HepG2 (cell line): ENCODE data around the gene GTF2H3. TPM values are rescaled to one million over a fixed set of nuclear protein-coding genes. Genes with fewer than 3 reads are reported as not detected.

Experiments
- ATAC-seq: fragments of 200-7000 bp; cut with Tn5 transposase; 3 replicates; pipeline ENCODE4 v1.9.1; 2020; ENCODE audit warnings: mild to moderate bottlenecking, moderate library complexity
- BruUV-seq: library from RNA; stranded (reverse); fragments of 400-500 nt; replicated peaks from 2 replicates; lab custom pipeline; 2021; lab: Mats Ljungman, UMichigan
- CTCF ChIA-PET: fragments of 300-600 bp; formaldehyde crosslinking; extraction: SDS; loops from one replicate; lab custom pipeline; 2021; ENCODE audit warnings: low total read pairs, inconsistent platforms, low intra/inter-chr PET ratio; lab: Yijun Ruan, JAX
- POLR2A ChIA-PET: fragments of 350-600 bp; sonication (Branson Sonifier 250); formaldehyde crosslinking; loops from one replicate; lab custom pipeline; 2020; ENCODE audit warnings: antibody characterized with exemption, inconsistent platforms; lab: Yijun Ruan, JAX
- DNase-seq: peaks from one replicate; pipeline ENCODE4 v3.0.0-alpha.2; 2015; ENCODE audit warnings: low spot score
- FAIRE-seq: peaks from 3 replicates; lab custom pipeline; 2011; peaks lifted over from hg19 to GRCh38; lab: Jason Lieb, UNC
- H2AFZ ChIP-seq: one replicate; pipeline ENCODE4 v1.6.1; 2011; ENCODE audit warnings: low read length, inconsistent platforms
- H3K27ac ChIP-seq: fragments of 300-600 bp; 3 replicates; pipeline ENCODE4 v1.8.0; 2011; ENCODE audit warnings: mixed run types, mild to moderate bottlenecking, mixed read lengths, low read length, inconsistent platforms; ENCODE audit not compliant: insufficient read depth; ENCODE audit errors: extremely low read length
- H3K27me3 ChIP-seq, 2 experiments: fragments of 200-600 bp in 1 of 2; 2 replicates in 1 of 2; 3 replicates in 1 of 2; pipeline versions ENCODE4 v1.6.0 to v1.8.0; 2011; ENCODE audit warnings: low read length in 2 of 2, mild to moderate bottlenecking in 2 of 2, moderate library complexity in 2 of 2, inconsistent platforms in 1 of 2; ENCODE audit not compliant: insufficient read depth in 2 of 2, control insufficient read depth in 1 of 2
- H3K36me3 ChIP-seq, 2 experiments: fragments of 200-600 bp in 1 of 2; replicated peaks in 1 of 2; 2 replicates in 1 of 2; 3 replicates in 1 of 2; pipeline versions ENCODE4 v1.5.1 to v1.8.0; 2011; ENCODE audit warnings: low read length in 2 of 2, inconsistent platforms in 1 of 2; ENCODE audit not compliant: insufficient read depth in 2 of 2, control insufficient read depth in 1 of 2
- H3K4me1 ChIP-seq: 2 replicates; pipeline ENCODE4 v1.5.1; 2012; ENCODE audit warnings: low read length, inconsistent platforms; ENCODE audit not compliant: insufficient read depth
- H3K4me2 ChIP-seq: 2 replicates; pipeline ENCODE4 v1.6.0; 2011; ENCODE audit warnings: low read depth, low read length, inconsistent platforms
- H3K4me3 ChIP-seq, 3 experiments: fragments of 200-600 bp in 1 of 3; sonication (generic), shearing (Covaris generic) in 1 of 3; replicated peaks in 1 of 3; 2 replicates each; pipeline ENCODE4 v1.5.1; 2011 to 2016; ENCODE audit warnings: low read length in 3 of 3, inconsistent platforms in 2 of 3, low read depth in 2 of 3, mild to moderate bottlenecking in 2 of 3, control low read depth in 1 of 3, mixed read lengths in 1 of 3; ENCODE audit not compliant: insufficient read depth in 1 of 3
- H3K79me2 ChIP-seq: one replicate; pipeline ENCODE4 v1.6.1; 2011; ENCODE audit warnings: low read length, inconsistent platforms; ENCODE audit not compliant: insufficient read depth
- H3K9ac ChIP-seq: 2 replicates; pipeline ENCODE4 v1.6.0; 2011; ENCODE audit warnings: mild to moderate bottlenecking, low read depth, low read length, inconsistent platforms; ENCODE audit not compliant: insufficient read depth
- H3K9me3 ChIP-seq: 2 replicates; pipeline ENCODE4 v1.5.1; 2012; ENCODE audit warnings: mild to moderate bottlenecking, low read length
- H4K20me1 ChIP-seq: 2 replicates; pipeline ENCODE4 v1.6.0; 2011; ENCODE audit warnings: inconsistent platforms, mild to moderate bottlenecking, low read length, moderate library complexity; ENCODE audit not compliant: insufficient read depth
- ELF1 ChIP-seq: sonication (generic); formaldehyde crosslinking; IDR thresholded peaks from 2 replicates; pipeline ENCODE4 v1.4.0; 2020; ENCODE audit warnings: missing genetic modification reagents
- FOXJ3 ChIP-seq: sonication (generic); formaldehyde crosslinking; IDR thresholded peaks from 2 replicates; pipeline ENCODE4 v1.4.0; 2020; ENCODE audit warnings: missing genetic modification reagents, mild to moderate bottlenecking, borderline replicate concordance
- NFATC3 ChIP-seq: sonication (generic); formaldehyde crosslinking; IDR thresholded peaks from 2 replicates; pipeline ENCODE4 v1.5.1; 2020; ENCODE audit warnings: mild to moderate bottlenecking, missing genetic modification reagents
- POLR2G ChIP-seq: fragments of 200-400 bp; formaldehyde crosslinking; IDR thresholded peaks from 2 replicates; pipeline ENCODE4 v1.6.1; 2018; ENCODE audit warnings: mild to moderate bottlenecking, low read depth, low read length, moderate library complexity
- RFXAP ChIP-seq: sonication (generic); formaldehyde crosslinking; IDR thresholded peaks from 2 replicates; pipeline ENCODE4 v1.4.0; 2020; ENCODE audit warnings: missing genetic modification reagents, borderline replicate concordance
- SP2 ChIP-seq: sonication (generic); formaldehyde crosslinking; IDR thresholded peaks from 2 replicates; pipeline ENCODE4 v1.5.1; 2020; ENCODE audit warnings: mild to moderate bottlenecking, missing genetic modification reagents
- SPEN ChIP-seq: sonication (generic); formaldehyde crosslinking; IDR thresholded peaks from 2 replicates; pipeline ENCODE4 v1.5.1; 2020; ENCODE audit warnings: low read depth, mild to moderate bottlenecking, missing genetic modification reagents
- TBX2 ChIP-seq: sonication (generic); formaldehyde crosslinking; IDR thresholded peaks from 2 replicates; pipeline ENCODE4 v1.5.0; 2020; ENCODE audit warnings: missing genetic modification reagents, mild to moderate bottlenecking, borderline replicate concordance
- YEATS4 ChIP-seq: sonication (generic); formaldehyde crosslinking; IDR thresholded peaks from 2 replicates; pipeline ENCODE4 v1.4.0; 2020; ENCODE audit warnings: missing genetic modification reagents, borderline replicate concordance
- ZEB1 ChIP-seq: IDR thresholded peaks from 2 replicates; pipeline ENCODE4 v1.6.1; 2012; ENCODE audit warnings: mild to moderate bottlenecking, low read depth, inconsistent platforms; ENCODE audit not compliant: insufficient replicate concordance
- ZNF317 ChIP-seq: sonication (generic); formaldehyde crosslinking; IDR thresholded peaks from 2 replicates; pipeline ENCODE4 v1.5.0; 2020; ENCODE audit warnings: mild to moderate bottlenecking, missing genetic modification reagents
- ZNF331 ChIP-seq: sonication (generic); formaldehyde crosslinking; IDR thresholded peaks from 2 replicates; pipeline ENCODE4 v1.4.0; 2020; ENCODE audit warnings: missing genetic modification reagents
- ZNF572 ChIP-seq: sonication (generic); formaldehyde crosslinking; IDR thresholded peaks from 2 replicates; pipeline ENCODE4 v1.5.1; 2020; ENCODE audit warnings: mild to moderate bottlenecking, missing genetic modification reagents
- ZNF598 ChIP-seq: sonication (generic); formaldehyde crosslinking; IDR thresholded peaks from 2 replicates; pipeline ENCODE4 v1.5.1; 2020; ENCODE audit warnings: mild to moderate bottlenecking, missing genetic modification reagents, borderline replicate concordance
- ZNF841 ChIP-seq: sonication (generic); formaldehyde crosslinking; IDR thresholded peaks from 2 replicates; pipeline ENCODE4 v1.8.1; 2023; ENCODE audit warnings: missing genetic modification reagents, borderline replicate concordance
- ZSCAN31 ChIP-seq: sonication (generic); formaldehyde crosslinking; IDR thresholded peaks from 2 replicates; pipeline ENCODE4 v1.5.0; 2020; ENCODE audit warnings: low read depth, mild to moderate bottlenecking, missing genetic modification reagents
- WGBS: methylation state at CpG from one replicate; pipeline ENCODE4 v1.1.6; 2017; ENCODE audit warnings: low lambda C conversion rate; 5-methylcytosine and 5-hydroxymethylcytosine counted together
- in situ Hi-C: cut with HindIII; loops from 2 replicates; pipeline ENCODE4 v1.10.0; 2017; ENCODE audit warnings: low pct_unique_long_range_greater_than_20kb; ENCODE audit not compliant: extremely low pct_ligation_motif_present
- intact Hi-C: fragments of 100-400 bp; cut with micrococcal nuclease; formaldehyde crosslinking; loops from one replicate; pipeline ENCODE4 v1.10.0; 2022; ENCODE audit not compliant: unreplicated experiment
- polyA plus RNA-seq, 8 experiments: library from polyadenylated mRNA; depleted of rRNA in 3 of 8; stranded (reverse) in 7 of 8; unstranded in 1 of 8; fragments of >200 nt; fragmentation: Illumina TruSeq in 4 of 8; extraction: Trizol in 4 of 8; gene quantifications; 2 replicates each; pipeline versions ENCODE4 v1.2.1 to v1.2.3, GENCODE V29; 2011 to 2016; ENCODE audit warnings: low read depth in 4 of 8, missing spikeins in 1 of 8, mixed read lengths in 1 of 8; ENCODE audit not compliant: insufficient read depth in 1 of 8
- total RNA-seq, 5 experiments: library from RNA; depleted of rRNA; stranded (reverse); fragments of >200 nt; fragmentation: Illumina TruSeq; extraction: Trizol; gene quantifications; 2 replicates each; pipeline ENCODE4 v1.2.3, GENCODE V29; 2016; ENCODE audit warnings: low read depth in 1 of 5
- TF ChIP-seq, protein P1 (sequence below): sonication (generic); formaldehyde crosslinking; IDR thresholded peaks from 2 replicates; pipeline ENCODE4 v1.8.1; 2023; ENCODE audit warnings: mild to moderate bottlenecking, missing genetic modification reagents
- TF ChIP-seq, protein P2 (sequence below): sonication (generic); formaldehyde crosslinking; IDR thresholded peaks from 2 replicates; pipeline ENCODE4 v1.4.0; 2020; ENCODE audit warnings: missing genetic modification reagents, borderline replicate concordance
- TF ChIP-seq, protein P3 (sequence below): sonication (generic); formaldehyde crosslinking; IDR thresholded peaks from 2 replicates; pipeline ENCODE4 v1.5.0; 2020; ENCODE audit warnings: missing genetic modification reagents

The GTF2H3 gene
- total and polyA plus RNA-seq, 2 of the 13 experiments (the other 11 are each of a cell fraction or from before 2014, with no cell fraction given), result 35.8 to 58.8 TPM

GRCh38 chr12:123670882-123671728 lies 37.5 kb downstream of the GTF2H3 start, which contains the start of gene TCTN2:
TCTN2 (plus strand) TSS chr12:123671113; CDS start chr12:123671241, 128 bp downstream.
- WGBS, result under 1% methylated on average over 48 of the region's 53 CpGs
- intact Hi-C loops, result no loop called here
- ATAC-seq (peak; percentile 99), DNase-seq (peak; percentile 85), FAIRE-seq (peak; percentile 80)
- no peaks in the 10 kb centered on the region for H4K20me1 ChIP-seq
- peak within 1 kb of the TSS; percentile 41 for H3K27ac ChIP-seq
- in situ Hi-C loops, result no loop called here
- peak within 1 kb of the TSS; percentile 76 to 92 (median 89) for H3K4me3 ChIP-seq
- ChIA-PET CTCF (no interaction called here), POLR2A (interaction anchor here (0.6 to 1.3 kb wide), 4 partner anchors 40 to 129 kb away, joined by 3 to 6 read pairs (median 4); partner anchors contain the start of genes ATP6V0A2 and TMED2)
- peak within 1 kb of the TSS; percentile 73 for H3K9ac ChIP-seq
- H3K36me3 ChIP-seq, result peaks cover 0 to 5% of the 10 kb centered on the region in 2 experiments; a peak in 3 of 5 replicates
- H3K79me2 ChIP-seq, result no peaks in the 10 kb centered on the region
- peaks cover 7% of the 10 kb centered on the region for H3K4me1 ChIP-seq
- H2AFZ ChIP-seq, result peak within 1 kb of the TSS; percentile 85
- no peaks in the 10 kb centered on the region for H3K27me3 ChIP-seq
- no peaks in the 10 kb centered on the region for H3K9me3 ChIP-seq
- BruUV-seq, result TSS peak; percentile 77
- peak within 1 kb of the TSS; percentile 89 for H3K4me2 ChIP-seq
- TF ChIP-seq ZNF317 (CRISPR knock-in tag) (0 out of 2 replicates have a peak, but pooled peaks have one; percentile 15), FOXJ3 (CRISPR knock-in tag) (no peak), RFXAP (CRISPR knock-in tag) (peak; percentile 52; the same call in 1 of the 2 replicates), ZEB1 (peak; percentile 13), TBX2 (peak; percentile 30; the same call in 1 of the 2 replicates), SPEN (CRISPR knock-in tag) (0 out of 2 replicates have a peak, but pooled peaks have one; percentile 19), YEATS4 (CRISPR knock-in tag) (peak; percentile 58; the same call in 1 of the 2 replicates), ZNF841 (CRISPR knock-in tag) (no peak), POLR2G (0 out of 2 replicates have a peak, but pooled peaks have one; percentile 39), ZSCAN31 (CRISPR knock-in tag) (0 out of 2 replicates have a peak, but pooled peaks have one; percentile 27), ELF1 (CRISPR knock-in tag) (0 out of 2 replicates have a peak, but pooled peaks have one; percentile 32), SP2 (peak; percentile 84), ZNF331 (CRISPR knock-in tag) (0 out of 2 replicates have a peak, but pooled peaks have one; percentile 36), ZNF598 (CRISPR knock-in tag) (0 out of 2 replicates have a peak, but pooled peaks have one; percentile 30), NFATC3 (CRISPR knock-in tag) (no peak), ZNF572 (no peak)
- TF ChIP-seq, protein P1, sequence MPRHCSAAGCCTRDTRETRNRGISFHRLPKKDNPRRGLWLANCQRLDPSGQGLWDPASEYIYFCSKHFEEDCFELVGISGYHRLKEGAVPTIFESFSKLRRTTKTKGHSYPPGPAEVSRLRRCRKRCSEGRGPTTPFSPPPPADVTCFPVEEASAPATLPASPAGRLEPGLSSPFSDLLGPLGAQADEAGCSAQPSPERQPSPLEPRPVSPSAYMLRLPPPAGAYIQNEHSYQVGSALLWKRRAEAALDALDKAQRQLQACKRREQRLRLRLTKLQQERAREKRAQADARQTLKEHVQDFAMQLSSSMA (CRISPR knock-in tag), result no peak
- TF ChIP-seq, protein P2, sequence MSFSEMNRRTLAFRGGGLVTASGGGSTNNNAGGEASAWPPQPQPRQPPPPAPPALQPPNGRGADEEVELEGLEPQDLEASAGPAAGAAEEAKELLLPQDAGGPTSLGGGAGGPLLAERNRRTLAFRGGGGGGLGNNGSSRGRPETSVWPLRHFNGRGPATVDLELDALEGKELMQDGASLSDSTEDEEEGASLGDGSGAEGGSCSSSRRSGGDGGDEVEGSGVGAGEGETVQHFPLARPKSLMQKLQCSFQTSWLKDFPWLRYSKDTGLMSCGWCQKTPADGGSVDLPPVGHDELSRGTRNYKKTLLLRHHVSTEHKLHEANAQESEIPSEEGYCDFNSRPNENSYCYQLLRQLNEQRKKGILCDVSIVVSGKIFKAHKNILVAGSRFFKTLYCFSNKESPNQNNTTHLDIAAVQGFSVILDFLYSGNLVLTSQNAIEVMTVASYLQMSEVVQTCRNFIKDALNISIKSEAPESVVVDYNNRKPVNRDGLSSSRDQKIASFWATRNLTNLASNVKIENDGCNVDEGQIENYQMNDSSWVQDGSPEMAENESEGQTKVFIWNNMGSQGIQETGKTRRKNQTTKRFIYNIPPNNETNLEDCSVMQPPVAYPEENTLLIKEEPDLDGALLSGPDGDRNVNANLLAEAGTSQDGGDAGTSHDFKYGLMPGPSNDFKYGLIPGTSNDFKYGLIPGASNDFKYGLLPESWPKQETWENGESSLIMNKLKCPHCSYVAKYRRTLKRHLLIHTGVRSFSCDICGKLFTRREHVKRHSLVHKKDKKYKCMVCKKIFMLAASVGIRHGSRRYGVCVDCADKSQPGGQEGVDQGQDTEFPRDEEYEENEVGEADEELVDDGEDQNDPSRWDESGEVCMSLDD (CRISPR knock-in tag), result no peak
- TF ChIP-seq, protein P3, sequence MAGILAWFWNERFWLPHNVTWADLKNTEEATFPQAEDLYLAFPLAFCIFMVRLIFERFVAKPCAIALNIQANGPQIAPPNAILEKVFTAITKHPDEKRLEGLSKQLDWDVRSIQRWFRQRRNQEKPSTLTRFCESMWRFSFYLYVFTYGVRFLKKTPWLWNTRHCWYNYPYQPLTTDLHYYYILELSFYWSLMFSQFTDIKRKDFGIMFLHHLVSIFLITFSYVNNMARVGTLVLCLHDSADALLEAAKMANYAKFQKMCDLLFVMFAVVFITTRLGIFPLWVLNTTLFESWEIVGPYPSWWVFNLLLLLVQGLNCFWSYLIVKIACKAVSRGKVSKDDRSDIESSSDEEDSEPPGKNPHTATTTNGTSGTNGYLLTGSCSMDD (CRISPR knock-in tag), result no peak
